Retinal pigment epithelial cell (primary cell): ENCODE measurements around the gene ANTKMT.
"Not testable (repeated sequence)": the region's sequence is repeated elsewhere in the genome, so short reads cannot be mapped to it uniquely, and the experiment has no call there.

ENCODE experiments used
- DNase-seq: peaks from one replicate; pipeline ENCODE4 v3.0.0-alpha.2; 2010; ENCODE audit warnings: low read depth
- H3K4me3 ChIP-seq: 2 replicates; pipeline ENCODE4 v1.5.1; 2011; ENCODE audit warnings: mild to moderate bottlenecking, low read length, control low read depth, moderate library complexity
- CTCF ChIP-seq: conservative IDR thresholded peaks from 2 replicates; pipeline ENCODE4 v1.5.1; 2011; ENCODE audit warnings: low read depth, low read length, control low read depth, inconsistent platforms

The ANTKMT gene

GRCh38 chr16:709566-710499 is 11.1 kb upstream of the ANTKMT start:
- no peak for DNase-seq
- H3K4me3 ChIP-seq: no peak overlapping the region
- no peak for TF ChIP-seq CTCF

GRCh38 chr16:710500-711075 is 10.4 kb upstream of the ANTKMT start:
- DNase-seq: no peak
- TF ChIP-seq CTCF: no peak
- H3K4me3 ChIP-seq: no peak overlapping the region

GRCh38 chr16:711084-711483 is 9.9 kb upstream of the ANTKMT start:
- DNase-seq: no peak
- H3K4me3 ChIP-seq: no peak overlapping the region
- no peak for TF ChIP-seq CTCF

- TF ChIP-seq CTCF: peak; percentile 89
- no peak for DNase-seq
- H3K4me3 ChIP-seq: no peak overlapping the region
Observed at GRCh38 chr16:711548-712320, 9.2 kb upstream of the ANTKMT start.

- H3K4me3 ChIP-seq: not testable (repeated sequence)
- DNase-seq: peak; percentile 94
- peak; percentile 58 for TF ChIP-seq CTCF
Observed at GRCh38 chr16:712740-713250, 8.2 kb upstream of the ANTKMT start.

- no peak for DNase-seq
- TF ChIP-seq CTCF: no peak
- H3K4me3 ChIP-seq: no peak overlapping the region
Observed at GRCh38 chr16:714079-714478, 6.9 kb upstream of the ANTKMT start.
